HepG2 (cell line): Measurements from ENCODE around the gene SVOP. TPM values are rescaled to one million over a fixed set of nuclear protein-coding genes. Genes with fewer than 3 reads are reported as not detected.

Experiments
- AKAP8 ChIP-seq: sonication (generic); formaldehyde crosslinking; IDR thresholded peaks from 2 replicates; pipeline ENCODE4 v1.5.1; 2020; ENCODE audit warnings: mild to moderate bottlenecking, missing genetic modification reagents
- EEA1 ChIP-seq: sonication (generic); formaldehyde crosslinking; IDR thresholded peaks from 2 replicates; pipeline ENCODE4 v1.5.1; 2020; ENCODE audit warnings: mild to moderate bottlenecking, missing genetic modification reagents, borderline replicate concordance
- ELF4 ChIP-seq: sonication (generic); formaldehyde crosslinking; IDR thresholded peaks from 2 replicates; pipeline ENCODE4 v1.5.0; 2020; ENCODE audit warnings: missing genetic modification reagents, mild to moderate bottlenecking, moderate library complexity, borderline replicate concordance
- HNRNPH1 ChIP-seq: fragments of 200-400 bp; formaldehyde crosslinking; optimal IDR thresholded peaks from 2 replicates; pipeline ENCODE3; 2017; ENCODE audit warnings: mild to moderate bottlenecking, low read depth, low read length
- IKZF1 ChIP-seq: fragments of 450-650 bp; IDR thresholded peaks from 2 replicates; pipeline ENCODE4 v1.7.1; 2016
- JUN ChIP-seq: sonication (generic); formaldehyde crosslinking; IDR thresholded peaks from 2 replicates; pipeline ENCODE4 v1.4.0; 2020; ENCODE audit warnings: mild to moderate bottlenecking, missing genetic modification reagents
- MZF1 ChIP-seq: sonication (generic); formaldehyde crosslinking; IDR thresholded peaks from 2 replicates; pipeline ENCODE4 v1.8.1; 2023; ENCODE audit warnings: mild to moderate bottlenecking, missing genetic modification reagents, borderline replicate concordance
- NCOA1 ChIP-seq: sonication (generic); formaldehyde crosslinking; IDR thresholded peaks from 2 replicates; pipeline ENCODE4 v1.9.0; 2021; ENCODE audit warnings: missing genetic modification reagents
- PHF8 ChIP-seq: sonication (generic); formaldehyde crosslinking; IDR thresholded peaks from 2 replicates; pipeline ENCODE4 v1.5.0; 2020; ENCODE audit warnings: missing genetic modification reagents
- ZNF550 ChIP-seq: sonication (generic); formaldehyde crosslinking; IDR thresholded peaks from 2 replicates; pipeline ENCODE4 v1.4.0; 2020; ENCODE audit warnings: mild to moderate bottlenecking, missing genetic modification reagents, borderline replicate concordance
- ZNF619 ChIP-seq: sonication (generic); formaldehyde crosslinking; IDR thresholded peaks from 2 replicates; pipeline ENCODE4 v1.4.0; 2020; ENCODE audit warnings: mild to moderate bottlenecking, missing genetic modification reagents
- ZNF672 ChIP-seq: sonication (generic); formaldehyde crosslinking; IDR thresholded peaks from 2 replicates; pipeline ENCODE4 v1.8.1; 2022; ENCODE audit warnings: missing genetic modification reagents
- ZNF768 ChIP-seq: sonication (generic); formaldehyde crosslinking; IDR thresholded peaks from 2 replicates; pipeline ENCODE4 v1.4.0; 2020; ENCODE audit warnings: missing genetic modification reagents
- polyA plus RNA-seq, 8 experiments: library from polyadenylated mRNA; depleted of rRNA in 3 of 8; stranded (reverse) in 7 of 8; unstranded in 1 of 8; fragments of >200 nt; fragmentation: Illumina TruSeq in 4 of 8; extraction: Trizol in 4 of 8; gene quantifications; 2 replicates each; pipeline versions ENCODE4 v1.2.1 to v1.2.3, GENCODE V29; 2011 to 2016; ENCODE audit warnings: low read depth in 4 of 8, missing spikeins in 1 of 8, mixed read lengths in 1 of 8; ENCODE audit not compliant: insufficient read depth in 1 of 8
- total RNA-seq, 5 experiments: library from RNA; depleted of rRNA; stranded (reverse); fragments of >200 nt; fragmentation: Illumina TruSeq; extraction: Trizol; gene quantifications; 2 replicates each; pipeline ENCODE4 v1.2.3, GENCODE V29; 2016; ENCODE audit warnings: low read depth in 1 of 5
- TF ChIP-seq, protein P1 (sequence below): IDR thresholded peaks from 2 replicates; pipeline ENCODE4 v1.6.1; 2016; ENCODE audit warnings: low read depth, missing genetic modification reagents, missing compliant biosample characterization
- TF ChIP-seq, protein P2 (sequence below): sonication (generic); formaldehyde crosslinking; IDR thresholded peaks from 2 replicates; pipeline ENCODE4 v1.4.0; 2020; ENCODE audit warnings: missing genetic modification reagents, borderline replicate concordance
- TF ChIP-seq, protein P3 (sequence below): sonication (generic); formaldehyde crosslinking; IDR thresholded peaks from 2 replicates; pipeline ENCODE4 v1.4.0; 2020; ENCODE audit warnings: missing genetic modification reagents
- TF ChIP-seq, protein P4 (sequence below): IDR thresholded peaks from 2 replicates; pipeline ENCODE4 v1.6.1; 2016; ENCODE audit warnings: low read depth, borderline replicate concordance
- TF ChIP-seq, protein P5 (sequence below): IDR thresholded peaks from 2 replicates; pipeline ENCODE4 v1.6.1; 2016; ENCODE audit warnings: low read depth

The SVOP gene
- total and polyA plus RNA-seq, 2 of the 13 experiments (the other 11 are each of a cell fraction or from before 2014, with no cell fraction given), result not detected

DNA sequence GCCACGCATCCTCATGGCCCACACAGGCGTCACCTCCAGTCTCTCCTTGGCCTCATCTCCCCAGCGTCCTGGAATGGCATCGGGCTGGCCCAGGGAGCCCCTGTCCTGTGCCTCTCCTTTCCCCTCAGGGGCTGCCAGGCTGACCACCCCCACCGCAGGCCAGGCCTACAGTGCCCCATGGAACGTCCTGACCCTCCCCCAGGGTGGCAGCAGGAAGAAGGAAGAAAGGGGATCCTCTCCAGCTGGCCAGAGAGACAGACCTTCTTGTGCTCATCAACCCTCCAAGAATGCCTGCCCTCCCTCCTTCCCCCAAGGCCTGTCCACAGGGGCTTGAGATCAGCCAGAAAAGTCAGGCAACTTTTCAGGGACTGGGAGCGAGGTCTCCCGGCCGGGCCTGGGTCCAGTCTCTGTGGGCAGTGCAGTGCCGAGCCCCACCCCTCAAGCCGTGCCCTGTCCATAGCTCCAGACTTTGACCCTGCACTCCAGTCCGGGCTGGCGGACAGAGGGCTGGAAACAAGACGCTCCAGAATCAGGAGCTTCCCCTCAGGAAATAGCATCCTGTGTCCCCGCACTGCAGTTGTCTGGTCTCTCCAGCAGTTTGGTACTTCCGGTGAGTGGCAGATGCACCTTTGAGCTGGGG lies 141.1 kb downstream of the SVOP start, which contains the start of gene DAO (continued):
- TF ChIP-seq, protein P1, sequence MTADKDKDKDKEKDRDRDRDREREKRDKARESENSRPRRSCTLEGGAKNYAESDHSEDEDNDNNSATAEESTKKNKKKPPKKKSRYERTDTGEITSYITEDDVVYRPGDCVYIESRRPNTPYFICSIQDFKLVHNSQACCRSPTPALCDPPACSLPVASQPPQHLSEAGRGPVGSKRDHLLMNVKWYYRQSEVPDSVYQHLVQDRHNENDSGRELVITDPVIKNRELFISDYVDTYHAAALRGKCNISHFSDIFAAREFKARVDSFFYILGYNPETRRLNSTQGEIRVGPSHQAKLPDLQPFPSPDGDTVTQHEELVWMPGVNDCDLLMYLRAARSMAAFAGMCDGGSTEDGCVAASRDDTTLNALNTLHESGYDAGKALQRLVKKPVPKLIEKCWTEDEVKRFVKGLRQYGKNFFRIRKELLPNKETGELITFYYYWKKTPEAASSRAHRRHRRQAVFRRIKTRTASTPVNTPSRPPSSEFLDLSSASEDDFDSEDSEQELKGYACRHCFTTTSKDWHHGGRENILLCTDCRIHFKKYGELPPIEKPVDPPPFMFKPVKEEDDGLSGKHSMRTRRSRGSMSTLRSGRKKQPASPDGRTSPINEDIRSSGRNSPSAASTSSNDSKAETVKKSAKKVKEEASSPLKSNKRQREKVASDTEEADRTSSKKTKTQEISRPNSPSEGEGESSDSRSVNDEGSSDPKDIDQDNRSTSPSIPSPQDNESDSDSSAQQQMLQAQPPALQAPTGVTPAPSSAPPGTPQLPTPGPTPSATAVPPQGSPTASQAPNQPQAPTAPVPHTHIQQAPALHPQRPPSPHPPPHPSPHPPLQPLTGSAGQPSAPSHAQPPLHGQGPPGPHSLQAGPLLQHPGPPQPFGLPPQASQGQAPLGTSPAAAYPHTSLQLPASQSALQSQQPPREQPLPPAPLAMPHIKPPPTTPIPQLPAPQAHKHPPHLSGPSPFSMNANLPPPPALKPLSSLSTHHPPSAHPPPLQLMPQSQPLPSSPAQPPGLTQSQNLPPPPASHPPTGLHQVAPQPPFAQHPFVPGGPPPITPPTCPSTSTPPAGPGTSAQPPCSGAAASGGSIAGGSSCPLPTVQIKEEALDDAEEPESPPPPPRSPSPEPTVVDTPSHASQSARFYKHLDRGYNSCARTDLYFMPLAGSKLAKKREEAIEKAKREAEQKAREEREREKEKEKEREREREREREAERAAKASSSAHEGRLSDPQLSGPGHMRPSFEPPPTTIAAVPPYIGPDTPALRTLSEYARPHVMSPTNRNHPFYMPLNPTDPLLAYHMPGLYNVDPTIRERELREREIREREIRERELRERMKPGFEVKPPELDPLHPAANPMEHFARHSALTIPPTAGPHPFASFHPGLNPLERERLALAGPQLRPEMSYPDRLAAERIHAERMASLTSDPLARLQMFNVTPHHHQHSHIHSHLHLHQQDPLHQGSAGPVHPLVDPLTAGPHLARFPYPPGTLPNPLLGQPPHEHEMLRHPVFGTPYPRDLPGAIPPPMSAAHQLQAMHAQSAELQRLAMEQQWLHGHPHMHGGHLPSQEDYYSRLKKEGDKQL (CRISPR knock-in tag), result no peak
- TF ChIP-seq IKZF1 (no peak), ZNF619 (CRISPR knock-in tag) (0 out of 2 replicates have a peak, but pooled peaks have one; percentile 31), PHF8 (peak; percentile 58), NCOA1 (no peak), MZF1 (CRISPR knock-in tag) (no peak), JUN (CRISPR knock-in tag) (peak; percentile 36; the same call in 1 of the 2 replicates), HNRNPH1 (no peak), ZNF768 (no peak), ZNF672 (CRISPR knock-in tag) (no peak), EEA1 (CRISPR knock-in tag) (no peak), AKAP8 (CRISPR knock-in tag) (no peak), ELF4 (CRISPR knock-in tag) (no peak), ZNF550 (CRISPR knock-in tag) (no peak)
- TF ChIP-seq, protein P2, sequence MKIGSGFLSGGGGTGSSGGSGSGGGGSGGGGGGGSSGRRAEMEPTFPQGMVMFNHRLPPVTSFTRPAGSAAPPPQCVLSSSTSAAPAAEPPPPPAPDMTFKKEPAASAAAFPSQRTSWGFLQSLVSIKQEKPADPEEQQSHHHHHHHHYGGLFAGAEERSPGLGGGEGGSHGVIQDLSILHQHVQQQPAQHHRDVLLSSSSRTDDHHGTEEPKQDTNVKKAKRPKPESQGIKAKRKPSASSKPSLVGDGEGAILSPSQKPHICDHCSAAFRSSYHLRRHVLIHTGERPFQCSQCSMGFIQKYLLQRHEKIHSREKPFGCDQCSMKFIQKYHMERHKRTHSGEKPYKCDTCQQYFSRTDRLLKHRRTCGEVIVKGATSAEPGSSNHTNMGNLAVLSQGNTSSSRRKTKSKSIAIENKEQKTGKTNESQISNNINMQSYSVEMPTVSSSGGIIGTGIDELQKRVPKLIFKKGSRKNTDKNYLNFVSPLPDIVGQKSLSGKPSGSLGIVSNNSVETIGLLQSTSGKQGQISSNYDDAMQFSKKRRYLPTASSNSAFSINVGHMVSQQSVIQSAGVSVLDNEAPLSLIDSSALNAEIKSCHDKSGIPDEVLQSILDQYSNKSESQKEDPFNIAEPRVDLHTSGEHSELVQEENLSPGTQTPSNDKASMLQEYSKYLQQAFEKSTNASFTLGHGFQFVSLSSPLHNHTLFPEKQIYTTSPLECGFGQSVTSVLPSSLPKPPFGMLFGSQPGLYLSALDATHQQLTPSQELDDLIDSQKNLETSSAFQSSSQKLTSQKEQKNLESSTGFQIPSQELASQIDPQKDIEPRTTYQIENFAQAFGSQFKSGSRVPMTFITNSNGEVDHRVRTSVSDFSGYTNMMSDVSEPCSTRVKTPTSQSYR, result no peak
- TF ChIP-seq, protein P3, sequence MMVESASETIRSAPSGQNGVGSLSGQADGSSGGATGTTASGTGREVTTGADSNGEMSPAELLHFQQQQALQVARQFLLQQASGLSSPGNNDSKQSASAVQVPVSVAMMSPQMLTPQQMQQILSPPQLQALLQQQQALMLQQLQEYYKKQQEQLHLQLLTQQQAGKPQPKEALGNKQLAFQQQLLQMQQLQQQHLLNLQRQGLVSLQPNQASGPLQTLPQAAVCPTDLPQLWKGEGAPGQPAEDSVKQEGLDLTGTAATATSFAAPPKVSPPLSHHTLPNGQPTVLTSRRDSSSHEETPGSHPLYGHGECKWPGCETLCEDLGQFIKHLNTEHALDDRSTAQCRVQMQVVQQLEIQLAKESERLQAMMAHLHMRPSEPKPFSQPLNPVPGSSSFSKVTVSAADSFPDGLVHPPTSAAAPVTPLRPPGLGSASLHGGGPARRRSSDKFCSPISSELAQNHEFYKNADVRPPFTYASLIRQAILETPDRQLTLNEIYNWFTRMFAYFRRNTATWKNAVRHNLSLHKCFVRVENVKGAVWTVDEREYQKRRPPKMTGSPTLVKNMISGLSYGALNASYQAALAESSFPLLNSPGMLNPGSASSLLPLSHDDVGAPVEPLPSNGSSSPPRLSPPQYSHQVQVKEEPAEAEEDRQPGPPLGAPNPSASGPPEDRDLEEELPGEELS (CRISPR knock-in tag), result 0 out of 2 replicates have a peak, but pooled peaks have one; percentile 21
- TF ChIP-seq, protein P4, sequence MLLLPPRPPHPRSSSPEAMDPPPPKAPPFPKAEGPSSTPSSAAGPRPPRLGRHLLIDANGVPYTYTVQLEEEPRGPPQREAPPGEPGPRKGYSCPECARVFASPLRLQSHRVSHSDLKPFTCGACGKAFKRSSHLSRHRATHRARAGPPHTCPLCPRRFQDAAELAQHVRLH (CRISPR knock-in tag), result no peak
- TF ChIP-seq, protein P5, sequence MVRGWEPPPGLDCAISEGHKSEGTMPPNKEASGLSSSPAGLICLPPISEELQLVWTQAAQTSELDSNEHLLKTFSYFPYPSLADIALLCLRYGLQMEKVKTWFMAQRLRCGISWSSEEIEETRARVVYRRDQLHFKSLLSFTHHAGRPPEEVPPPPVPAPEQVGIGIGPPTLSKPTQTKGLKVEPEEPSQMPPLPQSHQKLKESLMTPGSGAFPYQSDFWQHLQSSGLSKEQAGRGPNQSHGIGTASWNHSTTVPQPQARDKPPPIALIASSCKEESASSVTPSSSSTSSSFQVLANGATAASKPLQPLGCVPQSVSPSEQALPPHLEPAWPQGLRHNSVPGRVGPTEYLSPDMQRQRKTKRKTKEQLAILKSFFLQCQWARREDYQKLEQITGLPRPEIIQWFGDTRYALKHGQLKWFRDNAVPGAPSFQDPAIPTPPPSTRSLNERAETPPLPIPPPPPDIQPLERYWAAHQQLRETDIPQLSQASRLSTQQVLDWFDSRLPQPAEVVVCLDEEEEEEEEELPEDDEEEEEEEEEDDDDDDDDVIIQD (CRISPR knock-in tag), result no peak
